HCT116 (cell line): ENCODE results near the gene CRISPLD2. TPM values are rescaled to one million over a fixed set of nuclear protein-coding genes. Genes with fewer than 3 reads are reported as not detected.

ENCODE experiments used
- ATAC-seq: fragments of 200-7000 bp; cut with Tn5 transposase; 2 replicates; pipeline ENCODE4 v1.9.1; 2020; ENCODE audit warnings: mild to moderate bottlenecking, moderate library complexity
- BruUV-seq: library from RNA; stranded (reverse); fragments of 400-500 nt; replicated peaks from 2 replicates; lab custom pipeline; 2021; lab: Mats Ljungman, UMichigan
- CTCF ChIA-PET: fragments of 300-600 bp; sonication (Branson Sonifier 250); formaldehyde crosslinking; loops from one replicate; lab custom pipeline; 2021; ENCODE audit warnings: antibody characterized with exemption; lab: Charles Lee
- POLR2A ChIA-PET: fragments of 300-600, 350-600 bp; sonication (Branson Sonifier 250); formaldehyde crosslinking; loops from one replicate; lab custom pipeline; 2021; ENCODE audit warnings: antibody characterized with exemption; lab: Charles Lee
- RAD21 ChIA-PET, 2 experiments: fragments of 300-600 bp; sonication (Branson Sonifier 250); formaldehyde crosslinking; loops; one replicate each; lab custom pipeline; 2023; ENCODE audit warnings: low total read pairs in 2 of 2; ENCODE audit not compliant: uncharacterized antibody in 2 of 2, unreplicated experiment in 2 of 2, low non-redundant PET in 1 of 2; lab: Charles Lee
- DNase-seq: peaks from one replicate; pipeline ENCODE4 v3.0.0-alpha.2; 2010; ENCODE audit warnings: low read depth, low spot score
- H2AFZ ChIP-seq: fragments of 200-600 bp; shearing (Covaris generic), sonication (generic); 2 replicates; pipeline ENCODE4 v1.6.1; 2017; ENCODE audit warnings: low read depth, mixed run types, mixed read lengths, antibody characterized with exemption, low read length; ENCODE audit not compliant: poor library complexity, severe bottlenecking
- H3K27ac ChIP-seq: 2 replicates; pipeline ENCODE4 v1.5.1; 2012; ENCODE audit warnings: low read depth, low read length
- H3K27me3 ChIP-seq: fragments of 200-600 bp; sonication (generic); 2 replicates; pipeline ENCODE4 v1.6.1; 2016; ENCODE audit warnings: mixed run types, low read length, mixed read lengths; ENCODE audit not compliant: insufficient read depth
- H3K36me3 ChIP-seq, 2 experiments: fragments of 200-500 bp in 1 of 2; fragments of 200-600 bp in 1 of 2; sonication (Bioruptor generic) in 1 of 2; sonication (generic) in 1 of 2; 2 replicates each; pipeline versions ENCODE4 v1.5.1 to v1.6.1; 2014 to 2016; ENCODE audit warnings: low read length in 2 of 2, inconsistent platforms in 1 of 2, mixed read lengths in 1 of 2, mixed run types in 1 of 2; ENCODE audit not compliant: insufficient read depth in 2 of 2, control insufficient read depth in 1 of 2
- H3K4me1 ChIP-seq, 2 experiments: fragments of 200-600 bp in 1 of 2; sonication (generic) in 1 of 2; 2 replicates each; pipeline versions ENCODE4 v1.5.1 to v1.6.1; 2012 to 2017; ENCODE audit warnings: low read length in 2 of 2, inconsistent platforms in 1 of 2, mild to moderate bottlenecking in 1 of 2, mixed read lengths in 1 of 2, mixed run types in 1 of 2, moderate library complexity in 1 of 2; ENCODE audit not compliant: insufficient read depth in 2 of 2, control insufficient read depth in 1 of 2
- H3K4me2 ChIP-seq: fragments of 200-600 bp; sonication (generic); 2 replicates; pipeline ENCODE4 v1.6.1; 2017; ENCODE audit warnings: mixed run types, low read length, mixed read lengths
- H3K4me3 ChIP-seq, 2 experiments: fragments of 200-600 bp in 1 of 2; sonication (generic) in 1 of 2; replicated peaks in 1 of 2; 2 replicates each; pipeline ENCODE4 v1.5.1; 2011 to 2016; ENCODE audit warnings: low read length in 2 of 2, control low read depth in 1 of 2, low read depth in 1 of 2, mild to moderate bottlenecking in 1 of 2, mixed read lengths in 1 of 2, mixed run types in 1 of 2
- H3K79me2 ChIP-seq: fragments of 200-600 bp; sonication (generic); 2 replicates; pipeline ENCODE4 v1.6.1; 2017; ENCODE audit warnings: mild to moderate bottlenecking, mixed run types, low read length, moderate library complexity, mixed read lengths; ENCODE audit not compliant: insufficient read depth
- H3K9ac ChIP-seq: fragments of 200-600 bp; sonication (generic); 2 replicates; pipeline ENCODE4 v1.6.1; 2016; ENCODE audit warnings: low read length, mixed read lengths
- H3K9me2 ChIP-seq: fragments of 200-600 bp; sonication (generic), shearing (Covaris generic); 2 replicates; pipeline ENCODE4 v1.6.1; 2017; ENCODE audit warnings: mixed run types, mild to moderate bottlenecking, moderate library complexity; ENCODE audit not compliant: insufficient read depth
- H3K9me3 ChIP-seq, 2 experiments: fragments of 200-500 bp in 1 of 2; fragments of 200-600 bp in 1 of 2; sonication (Bioruptor generic) in 1 of 2; sonication (generic) in 1 of 2; 2 replicates each; pipeline ENCODE4 v1.6.1; 2014 to 2017; ENCODE audit warnings: low read length in 2 of 2, mixed read lengths in 2 of 2, inconsistent platforms in 1 of 2, low read depth in 1 of 2, mild to moderate bottlenecking in 1 of 2, mixed run types in 1 of 2, moderate library complexity in 1 of 2; ENCODE audit not compliant: control insufficient read depth in 1 of 2, insufficient read depth in 1 of 2
- H4K20me1 ChIP-seq: fragments of 200-600 bp; sonication (generic), shearing (Covaris generic); 2 replicates; pipeline ENCODE4 v1.6.1; 2017; ENCODE audit warnings: mixed run types, mild to moderate bottlenecking, moderate library complexity; ENCODE audit not compliant: insufficient read depth
- CEBPB ChIP-seq: IDR thresholded peaks from 2 replicates; pipeline ENCODE4 v1.6.1; 2012; ENCODE audit warnings: low read depth
- EGR1 ChIP-seq: IDR thresholded peaks from 2 replicates; pipeline ENCODE4 v1.6.1; 2012; ENCODE audit warnings: low read depth
- EZH2 ChIP-seq: fragments of 200-600 bp; sonication (generic); IDR thresholded peaks from 2 replicates; pipeline ENCODE4 v1.6.1; 2017; ENCODE audit warnings: antibody characterized with exemption, mixed run types
- EZH2phosphoT487 ChIP-seq: fragments of 200-600 bp; IDR thresholded peaks from 2 replicates; pipeline ENCODE4 v1.6.1; 2018; ENCODE audit warnings: antibody characterized with exemption, borderline replicate concordance
- POLR2A ChIP-seq: IDR thresholded peaks from 2 replicates; pipeline ENCODE4 v1.7.0; 2011; ENCODE audit warnings: borderline replicate concordance; ENCODE audit not compliant: insufficient read depth, insufficient read length; ENCODE audit errors: extremely low read depth
- POLR2AphosphoS5 ChIP-seq: IDR thresholded peaks from 2 replicates; pipeline ENCODE4 v1.6.1; 2011; ENCODE audit warnings: mild to moderate bottlenecking, low read depth, low read length, moderate library complexity
- RAD21 ChIP-seq: IDR thresholded peaks from 2 replicates; pipeline ENCODE4 v1.6.1; 2012; ENCODE audit warnings: low read depth, mild to moderate bottlenecking
- SIN3A ChIP-seq: IDR thresholded peaks from 2 replicates; pipeline ENCODE4 v1.6.1; 2012; ENCODE audit warnings: low read depth
- SP1 ChIP-seq: IDR thresholded peaks from 2 replicates; pipeline ENCODE4 v1.6.1; 2012; ENCODE audit warnings: low read depth
- TCF7L2 ChIP-seq: IDR thresholded peaks from 2 replicates; pipeline ENCODE4 v1.7.0; 2011; ENCODE audit warnings: borderline replicate concordance, inconsistent platforms; ENCODE audit not compliant: insufficient read depth, insufficient read length; ENCODE audit errors: extremely low read depth
- ZBTB33 ChIP-seq: IDR thresholded peaks from 2 replicates; pipeline ENCODE4 v1.6.1; 2011; ENCODE audit warnings: mild to moderate bottlenecking, low read length, moderate library complexity; ENCODE audit not compliant: insufficient replicate concordance; ENCODE audit errors: extremely low read depth
- intact Hi-C: fragments of 100-400 bp; cut with micrococcal nuclease; formaldehyde crosslinking; loops from 2 replicates; pipeline ENCODE4 v1.10.0; 2022
- total RNA-seq: library from RNA; stranded (reverse); gene quantifications from one replicate; pipeline ENCODE4 v1.2.1, GENCODE V29; 2021; ENCODE audit not compliant: unreplicated experiment
- TF ChIP-seq, protein P1 (sequence below): IDR thresholded peaks from 2 replicates; pipeline ENCODE4 v1.6.1; 2012; ENCODE audit warnings: low read depth

Gene CRISPLD2
- total RNA-seq, 1 experiment from 2014 or later: 4.6 TPM

GRCh38 chr16:84817206-84817605 is 2.6 kb upstream of the CRISPLD2 start:
- ChIA-PET POLR2A (interaction anchor here (0.8 kb wide), 1 partner anchor 11 kb away, joined by 3 read pairs; no protein-coding TSS in a partner anchor), CTCF (no interaction called here), RAD21 (no interaction called here)
- no peak overlapping the region for H3K9ac ChIP-seq
- DNase-seq: no peak
- H3K79me2 ChIP-seq: no peaks in the 10 kb centered on the region
- no peaks in the 10 kb centered on the region for H3K36me3 ChIP-seq
- no peak overlapping the region for H2AFZ ChIP-seq
- H3K9me3 ChIP-seq: peaks cover 0 to 6% of the 10 kb centered on the region in 2 experiments; a peak in 1 of 4 replicates
- H4K20me1 ChIP-seq: no peaks in the 10 kb centered on the region
- peaks cover 7 to 15% of the 10 kb centered on the region in 2 experiments for H3K4me1 ChIP-seq
- BruUV-seq: no TSS peak
- no peak for ATAC-seq
- TF ChIP-seq TCF7L2 (no peak), SIN3A (no peak), ZBTB33 (no peak), RAD21 (no peak), POLR2A (no peak), EGR1 (no peak), EZH2 (no peak), CEBPB (no peak), SP1 (no peak), POLR2AphosphoS5 (no peak), EZH2phosphoT487 (no peak)
- TF ChIP-seq, protein P1, sequence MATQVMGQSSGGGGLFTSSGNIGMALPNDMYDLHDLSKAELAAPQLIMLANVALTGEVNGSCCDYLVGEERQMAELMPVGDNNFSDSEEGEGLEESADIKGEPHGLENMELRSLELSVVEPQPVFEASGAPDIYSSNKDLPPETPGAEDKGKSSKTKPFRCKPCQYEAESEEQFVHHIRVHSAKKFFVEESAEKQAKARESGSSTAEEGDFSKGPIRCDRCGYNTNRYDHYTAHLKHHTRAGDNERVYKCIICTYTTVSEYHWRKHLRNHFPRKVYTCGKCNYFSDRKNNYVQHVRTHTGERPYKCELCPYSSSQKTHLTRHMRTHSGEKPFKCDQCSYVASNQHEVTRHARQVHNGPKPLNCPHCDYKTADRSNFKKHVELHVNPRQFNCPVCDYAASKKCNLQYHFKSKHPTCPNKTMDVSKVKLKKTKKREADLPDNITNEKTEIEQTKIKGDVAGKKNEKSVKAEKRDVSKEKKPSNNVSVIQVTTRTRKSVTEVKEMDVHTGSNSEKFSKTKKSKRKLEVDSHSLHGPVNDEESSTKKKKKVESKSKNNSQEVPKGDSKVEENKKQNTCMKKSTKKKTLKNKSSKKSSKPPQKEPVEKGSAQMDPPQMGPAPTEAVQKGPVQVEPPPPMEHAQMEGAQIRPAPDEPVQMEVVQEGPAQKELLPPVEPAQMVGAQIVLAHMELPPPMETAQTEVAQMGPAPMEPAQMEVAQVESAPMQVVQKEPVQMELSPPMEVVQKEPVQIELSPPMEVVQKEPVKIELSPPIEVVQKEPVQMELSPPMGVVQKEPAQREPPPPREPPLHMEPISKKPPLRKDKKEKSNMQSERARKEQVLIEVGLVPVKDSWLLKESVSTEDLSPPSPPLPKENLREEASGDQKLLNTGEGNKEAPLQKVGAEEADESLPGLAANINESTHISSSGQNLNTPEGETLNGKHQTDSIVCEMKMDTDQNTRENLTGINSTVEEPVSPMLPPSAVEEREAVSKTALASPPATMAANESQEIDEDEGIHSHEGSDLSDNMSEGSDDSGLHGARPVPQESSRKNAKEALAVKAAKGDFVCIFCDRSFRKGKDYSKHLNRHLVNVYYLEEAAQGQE: no peak
- no peak overlapping the region for H3K4me2 ChIP-seq
- intact Hi-C loops: no loop called here
- no peak overlapping the region for H3K4me3 ChIP-seq
- H3K27ac ChIP-seq: no peak overlapping the region
- H3K27me3 ChIP-seq: no peaks in the 10 kb centered on the region
- H3K9me2 ChIP-seq: no peaks in the 10 kb centered on the region
